ENCODE data around the gene C1orf159. TPM values are rescaled to one million over a fixed set of nuclear protein-coding genes. Genes with fewer than 3 reads are reported as not detected.

Gene C1orf159
- polyA plus RNA-seq, 3 donors, result 5.2 to 11.5 (median 9.3) TPM

DNA sequence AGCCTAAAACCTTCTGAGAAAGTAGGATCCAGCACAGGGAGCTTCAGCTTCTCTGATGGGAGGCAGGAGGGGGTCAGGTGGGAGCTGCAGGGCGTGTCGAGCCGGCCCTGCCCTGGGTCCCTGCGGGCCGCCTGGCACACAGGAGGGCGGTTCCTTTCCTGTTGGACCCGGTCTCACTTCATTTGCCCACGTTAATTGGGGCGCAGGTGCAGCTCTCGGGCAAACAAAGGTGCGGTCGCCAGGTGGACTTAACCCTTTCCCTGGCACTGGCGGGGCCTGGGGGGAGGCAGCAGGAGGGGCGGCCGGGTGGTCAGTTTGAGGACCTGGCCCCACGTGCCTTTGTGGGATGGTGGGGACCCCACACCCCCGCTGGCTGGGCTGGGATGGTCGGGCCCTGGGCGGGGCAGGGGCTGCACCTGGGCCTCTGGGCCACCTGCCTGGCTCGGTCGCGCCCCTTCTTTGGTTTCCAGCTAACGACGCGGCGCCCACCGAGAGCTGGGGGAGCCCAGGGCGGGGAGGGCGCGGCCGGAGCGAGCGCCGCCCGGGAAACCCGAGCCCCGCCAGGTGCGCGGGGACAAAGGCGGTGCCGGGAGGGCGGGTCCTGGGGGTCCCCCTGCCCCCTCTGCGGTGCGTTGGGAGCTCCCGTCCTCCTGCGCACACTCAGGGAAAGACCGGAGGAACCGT, 20.8 kb upstream of the C1orf159 start:
- WGBS, 3 donors, result 20 to 28% (median 24%) methylated on average over 32 to 48 of the region's 48 CpGs
- H3K27ac ChIP-seq (ENCODE audit: low read depth, low read length), result no peak overlapping the region

DNA sequence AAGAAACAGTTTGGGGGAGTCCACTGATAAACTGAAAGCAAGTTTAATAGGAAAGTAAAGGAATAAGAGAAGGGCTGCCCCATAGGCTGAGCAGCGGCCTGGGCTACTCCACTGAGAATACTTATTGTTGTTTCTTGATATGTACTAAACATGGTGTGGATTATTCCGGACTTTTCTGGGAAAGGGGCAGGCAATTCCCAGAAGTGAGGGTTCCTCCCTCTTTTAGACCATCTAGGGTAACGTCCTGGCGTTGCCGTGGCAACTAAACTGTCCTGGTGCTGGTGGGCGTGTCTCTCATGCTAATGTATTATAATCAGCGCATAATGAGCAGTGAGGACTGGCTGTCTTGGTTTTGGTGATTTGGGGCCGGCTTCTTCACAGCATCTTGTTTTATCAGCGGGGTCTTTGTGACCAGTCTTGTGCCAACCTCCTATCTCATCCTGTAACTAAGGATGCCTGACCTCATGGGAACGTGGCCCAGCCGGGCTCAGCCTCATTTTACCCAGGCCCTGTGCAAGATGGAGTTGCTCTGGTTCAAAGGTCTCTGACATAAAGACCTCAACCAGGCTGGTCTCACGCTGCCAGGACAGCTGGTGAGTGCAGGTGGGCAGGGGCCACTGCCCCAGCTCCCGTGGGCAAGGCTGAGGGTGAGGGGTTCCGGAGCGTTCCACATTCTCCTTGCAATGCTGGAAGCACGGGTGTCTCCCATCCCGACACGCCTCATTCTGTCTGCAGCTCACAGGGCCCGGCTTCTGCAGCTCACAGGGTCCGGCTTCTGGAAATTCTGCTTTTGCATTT, 19.6 kb upstream of the C1orf159 start:
- WGBS, 3 donors, result 80 to 86% (median 85%) methylated on average over 20 of the region's 20 CpGs
- no peak overlapping the region for H3K27ac ChIP-seq (ENCODE audit: low read depth, low read length)

DNA sequence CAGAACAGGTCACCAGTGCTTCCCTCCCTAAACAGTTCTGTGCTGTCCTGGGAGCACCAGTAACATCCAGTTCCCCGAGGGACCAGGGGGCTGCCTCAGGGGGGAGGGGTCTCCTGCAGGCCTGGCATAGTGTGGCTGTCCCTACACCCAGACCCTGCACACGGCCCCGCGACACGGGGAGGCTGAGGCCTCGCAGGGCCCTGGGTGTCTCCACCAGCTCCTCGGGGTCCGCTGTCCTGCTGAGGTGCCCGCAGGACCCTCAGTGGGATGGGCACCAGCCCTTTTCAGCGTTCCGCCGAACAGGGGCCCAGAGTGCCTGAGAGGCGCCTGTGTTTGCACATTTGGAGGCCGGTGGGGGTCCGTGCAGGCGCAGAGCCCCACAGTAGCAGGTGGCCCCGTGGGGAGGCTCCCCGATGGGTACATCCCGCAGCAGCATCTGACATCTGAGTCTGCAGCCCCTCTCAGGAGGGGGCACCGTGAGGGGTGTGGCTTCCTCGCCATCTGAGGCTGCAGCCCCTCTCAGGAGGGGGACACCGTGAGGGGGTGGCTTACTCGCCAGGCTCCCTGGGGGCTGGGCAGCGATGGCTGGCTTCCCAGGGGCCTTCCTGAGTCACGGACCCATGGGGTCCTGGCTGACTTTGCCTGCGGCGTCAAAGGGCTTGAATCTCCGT, 18.5 kb upstream of the C1orf159 start:
- WGBS, 3 donors, result 86 to 95% (median 88%) methylated on average over 28 of the region's 28 CpGs
- no peak overlapping the region for H3K27ac ChIP-seq (ENCODE audit: low read depth, low read length)

DNA sequence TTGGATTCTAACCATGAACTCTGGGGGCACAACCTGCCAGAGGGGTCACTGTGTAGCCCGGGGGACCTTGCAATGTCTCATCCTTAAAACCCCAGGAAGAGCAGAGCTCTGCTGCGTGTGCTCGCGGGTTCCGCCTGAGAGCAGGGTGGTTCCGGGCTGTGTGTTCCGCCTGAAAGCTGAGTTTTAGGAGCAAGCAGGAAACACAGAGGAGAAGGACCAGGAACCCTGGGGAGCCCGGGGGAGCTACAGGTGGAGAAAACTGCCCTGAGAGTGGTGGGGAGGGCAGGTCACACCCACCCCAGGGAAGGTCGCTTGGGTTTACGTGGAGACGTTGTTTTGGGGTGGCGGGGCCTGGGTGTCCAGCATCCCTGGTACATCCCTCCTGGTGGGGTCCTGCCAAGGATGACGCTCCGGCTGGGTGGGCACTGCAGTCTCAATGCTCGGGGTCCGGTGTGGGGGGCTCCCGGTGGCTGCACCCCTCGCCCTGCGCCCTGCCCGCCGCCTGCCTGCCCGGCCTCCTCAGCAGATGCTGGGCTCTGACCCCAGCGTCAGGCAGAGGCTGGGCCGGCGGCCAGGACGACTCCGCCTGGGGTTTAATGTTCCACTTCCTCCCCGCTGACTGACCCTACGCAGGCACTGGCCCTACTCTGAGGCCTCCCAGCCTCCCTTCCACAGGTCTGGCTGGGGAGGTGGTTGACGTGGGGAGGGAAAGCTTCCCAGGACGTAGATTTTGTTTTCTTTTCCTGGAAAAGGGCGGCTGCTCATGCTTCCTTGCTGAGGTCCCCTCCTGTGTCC, 17.3 kb upstream of the C1orf159 start:
- no peak overlapping the region for H3K27ac ChIP-seq (ENCODE audit: low read depth, low read length)

DNA sequence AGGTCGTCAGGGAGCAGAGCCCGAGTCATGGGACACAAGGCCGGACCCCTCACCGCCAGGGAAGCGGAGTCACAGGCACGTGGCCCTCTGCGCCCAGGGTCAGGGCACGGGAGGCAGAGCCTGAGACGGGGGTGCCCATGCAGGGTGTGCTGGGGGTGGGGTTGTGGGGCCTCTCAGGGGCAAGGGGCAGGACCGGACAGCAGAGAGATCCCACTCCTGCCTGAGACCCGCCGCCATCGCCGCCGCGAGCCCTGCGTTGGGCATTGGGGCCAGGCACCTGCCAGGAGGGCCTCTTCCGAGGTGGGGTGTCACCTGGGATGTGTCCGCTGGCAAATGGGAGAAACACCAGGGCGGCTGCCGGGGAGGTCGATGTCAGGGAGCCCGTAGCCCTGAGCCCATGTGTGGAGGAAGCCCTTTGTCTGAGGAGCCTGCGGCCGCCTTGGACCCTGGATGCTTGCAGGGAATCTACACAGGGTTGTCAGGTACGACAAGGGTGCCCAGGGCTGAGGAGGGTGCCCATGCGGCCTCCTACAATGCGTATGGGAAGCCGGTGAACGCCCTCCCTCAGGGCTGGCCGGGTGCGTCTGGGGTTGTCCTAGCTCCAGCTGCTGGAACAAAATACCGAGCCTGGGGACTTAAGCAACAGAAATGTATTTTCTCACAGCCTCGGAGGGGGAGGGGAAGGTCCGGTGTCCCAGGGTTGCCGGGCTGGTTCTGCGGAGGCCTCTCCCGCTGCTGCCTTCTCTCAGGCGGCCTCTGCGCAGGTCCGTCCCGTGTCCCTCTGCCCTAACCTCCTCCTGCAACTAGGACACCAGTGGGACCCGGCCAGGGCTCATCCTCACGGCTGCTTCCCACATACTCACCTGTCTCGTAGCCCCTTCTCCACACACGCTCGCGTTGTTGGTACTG, 16.4 kb upstream of the C1orf159 start:
- 66 to 88% (median 80%) methylated on average over 47 to 48 of the region's 48 CpGs for WGBS, 3 donors
- H3K27ac ChIP-seq (ENCODE audit: low read depth, low read length), result no peak overlapping the region

More for the DNA sequence above, 17.3 kb upstream of the C1orf159 start:
- 41 to 67% (median 60%) methylated on average over 27 to 32 of the region's 32 CpGs for WGBS, 3 donors

DNA sequence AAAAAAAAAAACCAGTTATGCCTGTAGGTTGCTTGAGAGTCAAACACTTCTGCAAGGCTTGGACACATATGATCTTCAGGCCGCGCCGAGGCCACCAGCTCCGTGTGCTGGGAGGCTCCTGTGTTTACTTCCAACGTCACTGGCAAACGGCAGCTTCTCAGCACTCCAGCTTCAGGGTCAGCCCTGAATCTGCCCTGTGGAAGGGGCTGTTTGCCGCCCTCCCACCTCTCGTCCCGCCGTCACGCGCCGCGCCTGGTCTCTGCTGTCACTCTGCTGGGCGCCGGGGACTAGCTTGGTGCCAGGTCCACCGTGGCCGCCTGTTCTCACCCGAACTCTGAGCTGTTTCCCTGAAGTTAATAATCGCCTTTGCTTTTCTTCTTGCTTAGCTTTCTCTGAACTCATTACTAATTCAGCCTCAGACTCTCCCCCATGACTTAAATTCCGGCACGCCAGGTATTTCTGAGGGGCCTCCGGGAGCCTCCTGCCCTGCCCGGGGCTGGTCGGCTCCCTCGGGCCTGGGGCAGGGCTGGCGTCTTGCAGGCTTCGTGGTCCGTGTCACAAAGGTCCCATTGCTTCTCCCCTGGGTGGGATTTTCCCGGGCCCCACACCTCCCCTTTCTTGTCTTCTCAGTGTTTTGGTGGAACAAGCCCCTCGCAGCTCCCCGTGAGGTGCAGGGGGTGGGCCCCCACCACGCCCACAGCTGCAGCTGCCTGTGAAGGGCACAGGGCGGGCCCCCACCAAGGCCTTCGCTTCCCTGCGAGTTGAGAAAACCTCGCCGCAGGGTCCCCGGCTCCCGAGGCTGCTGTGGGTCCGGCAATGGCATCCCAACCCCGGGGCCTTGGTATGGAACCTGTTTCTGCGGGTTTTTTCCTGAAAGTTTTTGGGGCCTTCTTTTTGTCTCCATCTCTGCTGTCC, 14.6 kb upstream of the C1orf159 start:
- 76 to 89% (median 87%) methylated on average over 43 of the region's 43 CpGs for whole genome bisulfite sequencing, 3 donors
- no peak overlapping the region for H3K27ac ChIP-seq (ENCODE audit: low read depth, low read length)

DNA sequence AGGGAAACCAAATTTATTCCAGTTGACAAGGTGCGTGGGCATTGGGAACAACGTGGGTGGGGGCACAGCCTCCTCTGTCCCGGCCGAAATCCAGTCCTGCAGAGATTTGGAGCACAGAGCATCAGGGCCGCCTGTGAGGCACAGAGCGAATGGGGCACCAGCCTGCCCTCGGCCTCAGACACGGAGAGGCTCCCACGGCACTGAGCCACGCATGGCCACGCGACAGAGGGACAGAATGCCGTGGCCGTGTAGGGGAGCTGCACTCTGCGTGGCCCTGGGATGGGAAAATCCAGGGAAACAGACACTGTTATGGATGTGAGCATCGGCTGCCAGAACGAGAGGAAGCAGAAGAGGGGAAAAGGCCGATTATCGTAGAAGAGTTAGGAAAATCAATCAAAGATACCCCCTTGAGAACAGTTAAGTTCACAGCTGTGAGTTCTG, 13.5 kb upstream of the C1orf159 start:
- no peak overlapping the region for H3K27ac ChIP-seq (ENCODE audit: low read depth, low read length)
- 68 to 84% (median 78%) methylated on average over 19 of the region's 19 CpGs for WGBS, 3 donors

DNA sequence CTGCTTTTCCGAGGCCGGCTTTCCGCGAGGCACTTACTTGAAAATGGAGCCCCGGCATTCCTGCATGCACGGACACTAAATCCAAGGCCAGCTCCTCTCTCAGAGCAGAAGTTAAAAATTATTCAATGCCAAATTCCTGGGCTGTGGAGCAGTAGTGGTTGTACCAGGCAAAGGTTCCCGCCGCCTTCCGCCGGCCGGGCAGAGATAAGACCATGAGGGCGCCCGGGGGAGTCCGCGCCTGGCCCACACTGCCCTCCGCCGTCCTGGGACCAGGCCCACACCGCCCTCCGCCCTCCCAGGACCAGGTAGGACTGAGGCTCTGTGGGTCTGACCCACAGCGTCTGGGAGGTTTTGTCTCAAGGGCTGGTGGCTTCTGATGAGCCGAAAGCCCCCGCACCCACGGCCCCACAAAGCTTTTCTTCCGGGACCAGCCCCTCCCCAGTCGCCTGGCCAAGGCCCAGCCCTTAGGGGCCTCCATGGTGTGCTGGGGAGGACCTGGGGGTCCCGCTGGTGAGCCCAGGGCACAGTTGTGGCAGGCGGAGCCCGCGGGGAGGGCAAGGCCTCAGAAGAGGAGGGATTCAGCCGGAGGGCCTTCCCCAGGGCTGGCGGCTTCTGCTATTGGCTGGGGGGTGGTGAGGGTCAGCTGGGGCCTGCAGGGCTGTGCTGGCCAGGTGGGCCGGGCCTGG, 12.7 kb upstream of the C1orf159 start:
- H3K27ac ChIP-seq (ENCODE audit: low read depth, low read length), result no peak overlapping the region

DNA sequence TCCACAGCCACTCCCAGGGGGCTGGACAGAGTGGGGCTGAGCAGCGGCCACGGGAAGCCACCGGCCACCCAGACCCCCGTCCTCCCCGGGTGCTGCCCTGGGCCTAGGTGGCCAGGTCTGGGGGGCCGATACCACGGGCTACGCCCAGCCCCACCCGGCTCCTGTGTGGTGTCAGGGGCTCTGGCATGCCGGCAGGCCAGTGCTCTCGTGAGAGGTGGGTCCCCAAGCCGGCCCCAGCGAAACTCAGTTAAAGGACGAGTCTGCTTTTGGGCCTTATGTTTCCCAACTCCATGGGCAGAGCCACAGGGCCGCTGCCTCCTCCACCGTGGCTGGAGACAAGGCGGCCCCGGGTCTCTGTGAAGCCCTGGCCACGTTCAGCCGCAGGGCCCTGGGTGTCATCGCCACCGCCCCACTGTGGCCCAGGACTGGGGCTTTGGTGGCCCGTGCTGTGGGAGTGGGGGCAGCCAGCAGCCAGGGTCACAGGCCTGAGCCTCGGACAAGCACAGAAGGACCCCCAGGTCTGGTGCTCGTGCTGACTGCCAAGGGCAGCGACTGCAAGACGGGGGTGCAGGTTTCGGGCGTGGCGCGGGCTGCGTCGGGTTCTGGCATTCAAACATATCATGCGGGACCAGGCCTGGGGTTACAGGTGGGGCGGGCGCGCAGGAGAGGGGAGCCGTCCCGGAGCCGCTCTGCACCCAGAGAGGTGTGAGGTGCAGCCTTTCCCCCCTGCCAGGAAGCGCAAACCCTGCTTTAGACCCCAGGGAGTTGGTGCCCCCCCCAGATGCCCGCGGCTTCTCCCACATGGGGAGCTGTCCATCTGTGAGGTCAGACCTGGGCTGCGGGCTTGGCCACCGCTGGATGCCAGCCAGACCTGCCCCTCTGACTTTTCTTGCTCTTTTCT, 11.9 kb upstream of the C1orf159 start:
- no peak overlapping the region for H3K27ac ChIP-seq (ENCODE audit: low read depth, low read length)
- 83 to 85% (median 83%) methylated on average over 43 to 45 of the region's 45 CpGs for whole genome bisulfite sequencing, 3 donors

More for the DNA sequence above, 12.7 kb upstream of the C1orf159 start:
- WGBS, 3 donors, result 37 to 78% (median 78%) methylated on average over 32 of the region's 32 CpGs

DNA sequence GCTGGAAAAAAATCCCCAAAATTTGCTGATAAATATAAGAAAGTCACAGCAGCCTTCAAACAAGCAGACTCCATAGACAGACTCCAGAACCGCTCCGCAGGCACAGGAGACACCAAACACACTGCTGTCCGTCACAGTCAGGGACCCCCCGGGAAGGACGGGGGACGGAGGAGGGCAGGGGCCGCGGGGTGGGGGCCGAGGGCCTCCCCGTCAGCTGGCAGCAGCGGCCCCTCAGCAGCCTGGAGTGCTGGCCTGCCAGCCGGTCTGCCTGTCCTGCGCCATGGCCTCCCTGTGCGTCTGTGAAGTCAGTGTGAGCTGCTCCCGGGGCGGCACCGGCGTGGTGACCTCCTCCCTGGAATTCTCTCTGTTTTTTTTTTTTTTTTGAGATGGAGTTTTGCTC, 10.1 kb upstream of the C1orf159 start:
- H3K27ac ChIP-seq (ENCODE audit: low read depth, low read length), result no peak overlapping the region
- WGBS, 3 donors, result 83 to 90% (median 84%) methylated on average over 13 to 18 of the region's 18 CpGs

DNA sequence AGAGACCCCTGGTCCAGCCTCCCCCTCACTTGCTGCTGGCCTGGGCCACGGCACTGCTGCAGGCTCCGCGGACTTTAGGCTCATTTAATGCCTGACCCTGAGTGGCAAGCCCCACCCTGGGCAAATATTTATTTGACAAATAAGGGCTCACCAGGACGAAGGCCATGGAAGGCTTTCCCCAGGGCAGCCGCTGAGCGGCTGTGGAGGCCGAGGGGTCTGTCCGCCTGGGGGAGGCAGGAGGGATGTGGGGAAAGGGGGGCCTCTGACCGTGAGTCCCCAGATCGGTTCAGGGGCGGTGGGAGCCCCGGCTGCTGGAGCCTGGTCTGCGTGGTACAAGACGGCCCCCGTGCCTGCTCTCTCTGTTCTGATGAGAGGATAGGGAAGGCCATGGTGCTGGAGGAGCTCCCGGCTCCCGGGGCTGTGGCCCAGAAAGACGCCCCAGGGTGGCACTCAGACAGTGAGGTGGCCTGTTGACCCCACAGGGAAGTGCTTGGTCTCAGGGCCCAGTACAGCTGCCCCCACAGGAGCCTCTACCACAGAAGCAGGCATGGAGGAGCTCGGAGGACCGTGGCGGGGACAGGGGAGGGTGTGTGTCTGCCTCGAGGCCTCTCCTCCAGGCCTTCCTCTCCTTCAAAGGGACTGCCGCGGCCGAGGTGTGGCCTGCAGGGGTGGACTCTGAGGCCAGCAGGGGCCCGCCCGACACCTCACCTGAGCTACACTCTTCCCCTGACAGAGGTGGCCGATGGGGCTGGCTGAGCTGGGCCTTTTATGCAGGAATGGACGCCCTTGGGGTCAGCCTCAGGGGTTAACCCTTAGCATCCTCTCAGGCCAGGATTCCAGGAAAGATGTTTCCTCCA, 9.1 kb upstream of the C1orf159 start:
- no peak overlapping the region for H3K27ac ChIP-seq (ENCODE audit: low read depth, low read length)
- WGBS, 3 donors, result 47 to 83% (median 77%) methylated on average over 24 to 29 of the region's 29 CpGs

DNA sequence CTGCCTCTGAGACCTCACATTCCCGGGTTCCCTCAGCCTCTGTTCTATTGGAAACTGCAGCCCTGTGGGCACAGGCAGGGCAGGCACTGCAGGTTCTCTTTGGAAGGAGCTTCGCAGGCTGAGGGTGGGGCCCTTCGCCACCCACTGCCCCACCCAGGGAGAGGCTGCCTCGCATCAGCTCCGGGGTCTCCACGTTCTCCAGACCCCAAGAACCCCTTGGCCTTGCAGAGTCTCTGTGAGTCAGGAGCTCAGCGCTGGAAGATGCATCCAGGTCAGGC, 8.6 kb upstream of the C1orf159 start:
- 78 to 93% (median 86%) methylated on average over 7 of the region's 7 CpGs for WGBS, 3 donors

DNA sequence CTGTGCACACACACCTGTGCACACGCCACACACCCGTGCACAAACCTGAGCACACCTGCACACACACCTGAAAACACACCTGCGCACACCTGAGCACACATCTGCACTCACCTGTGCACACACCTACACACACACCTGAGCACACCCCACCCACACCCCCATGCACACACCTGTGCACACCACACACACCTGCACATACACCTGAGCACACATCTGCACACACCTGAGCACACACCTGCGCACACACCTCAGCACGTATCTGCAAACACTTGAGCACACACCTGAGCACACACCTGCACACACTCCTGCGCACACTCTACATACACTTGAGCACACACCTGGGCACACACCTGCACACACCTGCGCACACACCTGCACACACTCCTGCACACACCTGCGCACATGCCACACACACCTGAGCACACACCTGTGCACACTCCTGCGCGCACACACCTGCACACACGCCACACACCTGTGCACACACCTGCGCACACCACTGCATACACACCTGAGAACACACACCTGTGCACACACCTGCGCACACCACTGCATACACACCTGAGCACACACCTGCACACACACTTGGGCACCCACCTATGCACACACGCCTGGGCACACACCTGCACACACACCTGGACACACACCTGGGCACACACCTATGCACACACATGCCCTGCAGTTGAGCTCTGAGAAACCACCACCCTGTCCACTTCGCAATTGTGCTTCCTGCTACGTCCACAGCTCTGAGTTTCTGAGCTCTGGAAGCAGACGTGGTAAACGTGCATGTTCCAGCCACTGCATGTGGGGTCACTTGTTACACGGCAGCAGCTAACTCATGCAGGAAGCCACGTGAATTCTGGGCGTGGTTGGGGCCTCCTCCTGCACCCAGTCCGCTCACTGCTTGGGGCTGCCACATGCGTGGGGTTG, 8.0 kb upstream of the C1orf159 start:
- WGBS, 3 donors, result 89 to 94% (median 91%) methylated on average over 23 of the region's 23 CpGs

More for the DNA sequence above, 8.6 kb upstream of the C1orf159 start:
- no peak overlapping the region for H3K27ac ChIP-seq (ENCODE audit: low read depth, low read length)

More for the DNA sequence above, 8.0 kb upstream of the C1orf159 start:
- H3K27ac ChIP-seq (ENCODE audit: low read depth, low read length), result no peak overlapping the region

All from adipose tissue (tissue), 3 donors.